ENCODE results near the gene SLC12A5.

The SLC12A5 gene

GRCh38 chr20:46049190-46049589 is 20.2 kb downstream of the SLC12A5 start:
- POLR2A ChIA-PET (ENCODE audit: low non-redundant PET): no interaction called here
- DNase-seq (ENCODE audit: low spot score): no peak
- no peak for TF ChIP-seq CTCF (conservative IDR thresholded peaks at IDR 0.05; ENCODE audit: low read depth)
- CTCF ChIA-PET: no interaction called here
- no peak overlapping the region for H3K27ac ChIP-seq

GRCh38 chr20:46049815-46050214 is 20.8 kb downstream of the SLC12A5 start:
- no peak for DNase-seq (ENCODE audit: low spot score)
- no peak for TF ChIP-seq CTCF (conservative IDR thresholded peaks at IDR 0.05; ENCODE audit: low read depth)
- POLR2A ChIA-PET (ENCODE audit: low non-redundant PET): no interaction called here
- no peak overlapping the region for H3K27ac ChIP-seq
- CTCF ChIA-PET: interaction anchor here (0.6 to 1.0 kb wide), 2 partner anchors 136 to 364 kb away, joined by 4 read pairs; no protein-coding TSS in a partner anchor

GRCh38 chr20:46050444-46050843 is 21.4 kb downstream of the SLC12A5 start:
- DNase-seq (ENCODE audit: low spot score): no peak
- ChIA-PET POLR2A (ENCODE audit: low non-redundant PET) (no interaction called here), CTCF (interaction anchor here (0.6 to 1.0 kb wide), 3 partner anchors 76 to 363 kb away, joined by 3 to 4 read pairs (median 4); no protein-coding TSS in a partner anchor)
- no peak overlapping the region for H3K27ac ChIP-seq
- no peak for TF ChIP-seq CTCF (conservative IDR thresholded peaks at IDR 0.05; ENCODE audit: low read depth)

- no peak overlapping the region for H3K27ac ChIP-seq
- no peak for TF ChIP-seq CTCF (conservative IDR thresholded peaks at IDR 0.05; ENCODE audit: low read depth)
- ChIA-PET POLR2A (ENCODE audit: low non-redundant PET) (no interaction called here), CTCF (interaction anchor here (0.6 kb wide), 1 partner anchor 75 kb away, joined by 3 read pairs; no protein-coding TSS in a partner anchor)
- no peak for DNase-seq (ENCODE audit: low spot score)
These were observed 21.9 kb downstream of the SLC12A5 start for GRCh38 chr20:46050885-46051284.

GRCh38 chr20:46051556-46052308 is 22.7 kb downstream of the SLC12A5 start:
- POLR2A ChIA-PET (ENCODE audit: low non-redundant PET): no interaction called here
- CTCF ChIA-PET: interaction anchor here (1.3 kb wide), 1 partner anchor 37 kb away, joined by 4 read pairs; no protein-coding TSS in a partner anchor
- peak; percentile 39 for DNase-seq (ENCODE audit: low spot score)
- no peak overlapping the region for H3K27ac ChIP-seq
- no peak for TF ChIP-seq CTCF (conservative IDR thresholded peaks at IDR 0.05; ENCODE audit: low read depth)

- H3K27ac ChIP-seq: no peak overlapping the region
- TF ChIP-seq CTCF (conservative IDR thresholded peaks at IDR 0.05; ENCODE audit: low read depth): no peak
- CTCF ChIA-PET: no interaction called here
- no peak for DNase-seq (ENCODE audit: low spot score)
- POLR2A ChIA-PET (ENCODE audit: low non-redundant PET): no interaction called here
These were observed 24.4 kb downstream of the SLC12A5 start for GRCh38 chr20:46053416-46053815.

Data from RWPE1 (cell line).